ENCODE measurements around the gene SNTA1.

DNA sequence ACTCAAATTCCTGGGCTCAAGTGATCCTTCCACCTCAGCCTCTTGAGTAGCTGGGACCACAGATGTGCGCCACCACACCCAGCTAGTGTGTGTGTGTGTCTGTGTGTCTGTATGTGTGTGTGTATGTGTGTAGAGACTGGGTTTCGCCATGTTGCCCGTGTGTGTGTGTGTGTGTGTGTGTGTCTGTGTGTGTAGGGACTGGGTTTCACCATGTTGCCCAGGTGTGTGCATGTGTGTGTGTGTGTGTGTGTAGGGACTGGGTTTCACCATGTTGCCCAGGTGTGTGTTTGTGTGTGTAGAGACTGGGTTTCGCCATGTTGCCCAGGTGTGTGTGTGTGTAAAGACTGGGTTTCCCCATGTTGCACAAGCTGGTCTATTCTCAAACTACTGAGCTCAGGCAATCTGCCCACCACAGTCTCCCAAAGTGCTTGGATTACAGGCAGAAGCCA is 70.5 kb downstream of the SNTA1 start:
- TF ChIP-seq, protein P1, sequence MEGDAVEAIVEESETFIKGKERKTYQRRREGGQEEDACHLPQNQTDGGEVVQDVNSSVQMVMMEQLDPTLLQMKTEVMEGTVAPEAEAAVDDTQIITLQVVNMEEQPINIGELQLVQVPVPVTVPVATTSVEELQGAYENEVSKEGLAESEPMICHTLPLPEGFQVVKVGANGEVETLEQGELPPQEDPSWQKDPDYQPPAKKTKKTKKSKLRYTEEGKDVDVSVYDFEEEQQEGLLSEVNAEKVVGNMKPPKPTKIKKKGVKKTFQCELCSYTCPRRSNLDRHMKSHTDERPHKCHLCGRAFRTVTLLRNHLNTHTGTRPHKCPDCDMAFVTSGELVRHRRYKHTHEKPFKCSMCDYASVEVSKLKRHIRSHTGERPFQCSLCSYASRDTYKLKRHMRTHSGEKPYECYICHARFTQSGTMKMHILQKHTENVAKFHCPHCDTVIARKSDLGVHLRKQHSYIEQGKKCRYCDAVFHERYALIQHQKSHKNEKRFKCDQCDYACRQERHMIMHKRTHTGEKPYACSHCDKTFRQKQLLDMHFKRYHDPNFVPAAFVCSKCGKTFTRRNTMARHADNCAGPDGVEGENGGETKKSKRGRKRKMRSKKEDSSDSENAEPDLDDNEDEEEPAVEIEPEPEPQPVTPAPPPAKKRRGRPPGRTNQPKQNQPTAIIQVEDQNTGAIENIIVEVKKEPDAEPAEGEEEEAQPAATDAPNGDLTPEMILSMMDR (IDR thresholded peaks at IDR 0.05), result no peak
- TF ChIP-seq POLR2A (IDR thresholded peaks at IDR 0.05), result no peak
